T1000 (cell line): Measurements from ENCODE around the gene FKBP7.
A peak's percentile ranks its signal among the peaks of the same experiment; 100 is the strongest.
"Not testable (repeated sequence)": the region's sequence is repeated elsewhere in the genome, so short reads cannot be mapped to it uniquely, and the experiment has no call there.

ENCODE experiments used
- DNase-seq: peaks from one replicate; lab custom pipeline; 2025; ENCODE audit warnings: mixed read lengths; lab: John Stamatoyannopoulos, UW

The FKBP7 gene

GRCh38 chr2:178478439-178479274, at the start of gene FKBP7:
Gene FKBP7, minus strand, starts transcription at chr2:178478600. Its CDS starts 101 bp downstream, at chr2:178478499.
- DNase-seq, result peak; percentile 56

DNA sequence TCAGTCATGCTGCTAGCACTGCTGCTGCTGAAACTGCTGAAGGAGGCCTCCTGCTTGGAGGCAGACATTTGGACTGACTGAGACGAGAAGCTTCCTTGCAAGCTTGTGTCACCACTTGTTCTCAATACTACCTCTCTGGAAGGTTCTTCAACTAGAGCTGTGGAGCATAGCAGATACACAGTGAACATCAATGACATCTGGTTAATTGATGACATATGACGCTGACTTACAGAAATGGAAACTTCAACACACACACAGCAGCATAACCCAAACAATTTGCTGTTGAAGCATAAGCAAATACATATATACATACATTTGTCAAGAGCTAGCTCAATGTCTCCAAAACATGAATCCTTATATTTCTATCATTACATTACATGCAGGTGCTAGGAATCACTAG, 49.2 kb upstream of the FKBP7 start:
- DNase-seq, result no peak

- DNase-seq, result no peak
Observed at GRCh38 chr2:178526256-178526655, 47.9 kb upstream of the FKBP7 start.

- not testable (repeated sequence) for DNase-seq
Observed at GRCh38 chr2:178525460-178525859, 47.1 kb upstream of the FKBP7 start.

- DNase-seq, result not testable (repeated sequence)
Observed at GRCh38 chr2:178525010-178525409, 46.6 kb upstream of the FKBP7 start.

- DNase-seq, result no peak
Observed at GRCh38 chr2:178523596-178524134, 45.3 kb upstream of the FKBP7 start.

DNA sequence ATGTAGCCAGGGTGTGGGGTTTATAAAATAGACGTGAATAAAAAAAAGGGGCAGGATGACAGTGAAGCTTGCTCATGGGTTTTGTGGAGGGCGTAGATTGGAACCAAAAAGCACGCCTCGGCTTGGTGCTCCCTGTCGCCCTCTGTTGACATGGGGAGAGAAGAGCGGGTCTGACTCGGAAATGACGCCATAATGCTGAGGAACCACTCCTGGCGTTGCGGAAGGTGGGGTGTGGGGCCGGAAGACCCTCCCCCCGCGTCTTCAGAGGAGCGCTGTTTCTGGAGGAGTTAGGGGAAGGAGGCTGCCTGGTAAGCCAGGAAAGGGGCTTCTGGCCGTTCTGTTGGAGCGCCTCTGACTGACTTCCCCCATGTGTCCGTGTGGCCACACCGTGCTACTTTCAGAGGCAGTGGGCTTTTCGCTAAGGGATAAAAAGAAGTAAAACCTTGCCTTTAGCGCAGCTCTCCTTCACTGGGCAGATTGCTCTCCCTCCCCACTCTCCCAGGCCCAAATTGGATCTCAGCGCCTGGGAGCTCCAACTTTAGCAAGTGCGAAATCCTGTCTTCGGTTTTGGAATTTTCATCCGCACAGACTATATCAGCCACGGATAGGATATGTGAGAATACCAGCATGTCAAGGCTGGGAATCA, 44.7 kb upstream of the FKBP7 start:
- DNase-seq, result peak; percentile 56

- DNase-seq, result no peak
Observed at GRCh38 chr2:178521304-178522150, 43.1 kb upstream of the FKBP7 start.

DNA sequence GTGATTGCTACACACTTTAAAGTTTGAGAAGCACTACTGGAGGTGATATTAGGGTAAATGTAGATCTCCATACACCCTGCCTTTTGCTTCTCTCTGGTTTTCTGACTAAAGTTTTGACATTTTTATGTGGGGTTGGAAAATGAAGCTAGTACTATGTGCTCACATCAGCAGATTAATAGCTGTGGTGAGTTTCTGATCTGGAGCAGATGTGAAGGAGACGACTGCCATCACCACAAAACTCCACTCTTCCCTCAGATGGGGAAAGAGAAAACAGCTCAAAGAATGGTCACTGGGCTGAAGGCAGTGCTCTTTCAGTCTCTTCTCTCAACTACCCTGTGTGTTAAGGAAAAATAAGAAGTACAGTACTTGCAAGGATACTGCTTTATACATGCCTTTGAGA, 39.1 kb upstream of the FKBP7 start:
- DNase-seq, result no peak

- DNase-seq, result no peak
Observed at GRCh38 chr2:178514664-178515063, 36.3 kb upstream of the FKBP7 start.

- DNase-seq, result no peak
Observed at GRCh38 chr2:178513876-178514275, 35.5 kb upstream of the FKBP7 start.

DNA sequence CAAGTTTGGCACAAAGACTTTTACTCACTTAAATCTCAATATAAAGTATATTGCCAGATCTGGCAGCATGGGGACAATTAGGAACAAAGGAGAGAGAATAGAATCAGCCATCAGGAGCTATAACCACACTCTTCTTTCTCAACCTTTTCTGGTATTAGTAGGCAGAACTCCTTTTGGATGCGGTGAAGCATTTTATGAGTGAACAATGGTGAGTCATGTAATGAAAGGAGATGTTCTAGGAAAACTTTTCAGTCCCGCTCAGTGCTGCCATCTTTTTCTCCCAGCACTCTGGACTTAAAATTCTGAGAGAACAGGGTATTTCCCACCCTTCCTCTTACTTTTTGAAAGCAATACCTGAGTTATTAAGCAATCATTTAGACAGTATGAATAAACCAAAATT, 34.1 kb upstream of the FKBP7 start:
- no peak for DNase-seq

DNA sequence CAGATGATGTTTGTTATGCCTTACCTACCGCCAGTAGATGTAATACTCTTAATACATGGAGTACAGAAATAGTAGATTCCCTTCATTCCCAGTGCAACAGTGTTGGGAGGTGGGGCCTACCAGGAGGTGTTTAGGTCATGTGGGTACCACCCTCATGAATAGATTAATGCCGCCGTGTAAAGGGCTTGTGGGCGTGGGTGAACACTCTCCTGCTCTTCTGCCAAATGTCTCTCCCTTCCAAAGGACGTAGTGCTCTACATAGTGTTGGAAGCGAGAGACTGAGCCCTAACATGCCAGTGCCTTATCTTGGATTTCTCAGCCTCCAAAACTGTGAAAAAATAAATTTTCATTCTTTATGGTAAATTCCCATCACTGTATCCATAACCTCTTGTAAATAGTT, 32.0 kb upstream of the FKBP7 start:
- DNase-seq, result no peak

DNA sequence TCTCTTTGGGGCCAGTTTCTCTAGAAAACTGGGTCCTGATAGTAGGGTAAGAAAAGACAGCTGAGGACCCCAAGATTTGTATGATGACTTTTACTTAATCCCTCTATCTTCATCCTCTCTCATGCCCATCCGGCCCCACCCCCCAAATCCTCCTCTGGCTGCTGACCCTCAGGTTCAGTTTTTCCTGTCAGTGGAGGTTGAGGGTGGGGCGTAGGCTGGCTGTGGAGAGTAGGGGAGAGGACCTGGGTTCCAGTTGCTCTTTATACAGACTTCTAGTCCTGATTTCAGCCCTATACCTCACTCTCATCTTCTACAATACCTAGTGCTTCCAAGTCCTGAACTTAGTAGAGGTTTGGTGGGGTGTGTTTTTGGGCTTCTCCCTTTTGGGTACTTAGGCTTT, 30.2 kb upstream of the FKBP7 start:
- no peak for DNase-seq

DNA sequence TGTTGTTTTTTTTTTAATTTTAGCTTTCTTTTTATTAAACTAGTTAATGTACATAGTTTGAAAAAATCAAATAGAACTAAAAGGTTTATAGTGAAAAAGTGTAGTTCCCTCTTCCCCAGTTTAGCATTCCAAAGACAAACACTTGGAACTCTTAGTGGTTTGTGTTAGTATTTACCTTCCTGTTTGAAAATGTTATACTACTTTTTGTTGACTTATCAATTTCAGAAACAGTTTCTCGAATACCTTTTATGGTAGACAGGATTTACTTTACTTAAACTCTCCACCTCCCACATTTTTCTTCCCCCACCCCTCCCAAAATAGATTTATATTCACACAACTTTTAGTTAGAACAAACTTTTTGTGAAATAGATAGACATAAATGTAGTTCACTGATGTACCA, 28.5 kb upstream of the FKBP7 start:
- DNase-seq, result no peak

DNA sequence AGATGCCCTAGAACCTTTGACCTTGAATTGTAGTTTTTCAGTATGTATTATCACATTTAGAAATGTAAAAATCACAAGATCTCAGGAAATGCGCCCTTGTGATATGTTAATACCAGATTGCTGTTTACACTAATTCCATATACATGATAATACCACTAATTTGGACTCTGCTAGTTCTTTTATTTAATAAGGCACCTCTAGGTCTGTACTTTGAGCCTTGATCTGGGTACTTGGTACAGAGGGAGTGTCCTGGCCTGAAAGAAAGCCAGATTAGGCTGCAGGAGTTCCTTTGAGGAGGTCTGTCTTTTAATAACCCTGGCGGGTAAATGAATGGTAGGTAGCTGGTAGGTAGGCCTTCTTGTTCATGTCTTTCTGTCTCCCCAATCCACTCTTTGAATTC, 28.1 kb upstream of the FKBP7 start:
- DNase-seq, result no peak

GRCh38 chr2:178506101-178506500, 27.7 kb upstream of the FKBP7 start:
- no peak for DNase-seq

- DNase-seq, result no peak
Observed at GRCh38 chr2:178502751-178503150, 24.4 kb upstream of the FKBP7 start.

DNA sequence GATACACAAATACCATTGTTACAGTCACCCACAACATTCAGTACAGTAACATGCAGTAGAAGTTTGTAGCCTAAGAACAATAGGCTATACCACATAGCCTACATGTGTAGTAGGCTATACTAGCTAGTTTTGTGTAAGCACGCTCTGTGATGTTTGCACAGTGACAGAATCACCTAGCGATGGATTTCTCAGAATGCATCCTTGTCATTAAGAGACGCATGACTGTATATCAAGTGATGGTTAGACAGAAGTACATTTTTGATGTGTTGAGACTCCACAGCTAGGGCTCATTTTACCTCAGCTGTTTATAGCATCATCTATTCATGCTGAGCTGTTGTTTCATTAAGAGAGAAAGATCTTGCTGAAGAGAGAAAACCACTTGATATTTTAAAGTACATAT, 21.2 kb upstream of the FKBP7 start:
- DNase-seq, result no peak

DNA sequence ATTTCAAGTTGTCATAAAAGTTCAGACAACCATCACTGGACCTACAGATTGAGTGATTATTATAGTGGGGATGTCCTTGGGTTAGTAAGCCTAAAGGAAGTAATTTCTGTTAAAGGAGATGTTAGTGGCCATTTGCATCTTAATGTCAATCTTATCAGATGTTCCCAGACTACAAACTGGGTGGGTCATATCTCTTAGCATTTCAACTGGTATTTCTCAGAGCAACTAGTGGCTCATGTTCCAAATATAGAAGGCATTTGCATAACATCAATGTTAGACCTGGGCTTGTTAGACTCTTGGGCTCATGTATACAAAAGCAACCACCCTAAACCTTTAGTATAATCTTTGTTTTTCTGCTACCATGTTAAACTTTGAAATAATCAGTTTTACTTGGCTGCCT, 19.7 kb upstream of the FKBP7 start:
- DNase-seq, result no peak

- DNase-seq, result no peak
Observed at GRCh38 chr2:178496049-178496448, 17.6 kb upstream of the FKBP7 start.

DNA sequence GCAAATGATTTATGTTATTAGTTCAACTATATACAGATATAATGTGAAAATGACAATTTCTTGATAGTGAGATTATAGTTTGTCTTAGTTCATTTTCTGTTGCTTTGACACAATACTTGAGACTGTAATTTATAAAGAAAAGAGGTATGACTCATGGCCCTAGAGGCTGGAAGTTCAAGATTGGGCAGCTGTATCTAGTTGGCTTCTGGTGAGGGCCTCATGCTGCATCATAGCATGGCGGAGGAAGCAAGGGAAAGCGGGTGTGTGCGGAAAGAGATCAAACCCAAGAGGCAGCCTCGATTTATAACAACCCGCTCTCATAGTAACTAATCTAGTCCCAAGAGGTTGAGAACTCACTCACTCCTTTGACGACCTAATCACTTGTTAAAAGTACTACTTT, 13.2 kb upstream of the FKBP7 start:
- no peak for DNase-seq
